Measurements from ENCODE around the gene CMIP.

Gene CMIP

GRCh38 chr16:81492311-81492761, 47.7 kb downstream of the CMIP start:
- no peak for TF ChIP-seq CTCF (IDR thresholded peaks at IDR 0.05; ENCODE audit: insufficient read depth, low read depth, low read length, missing control alignments)
- DNase-seq (ENCODE audit: low read depth), result no peak

DNA sequence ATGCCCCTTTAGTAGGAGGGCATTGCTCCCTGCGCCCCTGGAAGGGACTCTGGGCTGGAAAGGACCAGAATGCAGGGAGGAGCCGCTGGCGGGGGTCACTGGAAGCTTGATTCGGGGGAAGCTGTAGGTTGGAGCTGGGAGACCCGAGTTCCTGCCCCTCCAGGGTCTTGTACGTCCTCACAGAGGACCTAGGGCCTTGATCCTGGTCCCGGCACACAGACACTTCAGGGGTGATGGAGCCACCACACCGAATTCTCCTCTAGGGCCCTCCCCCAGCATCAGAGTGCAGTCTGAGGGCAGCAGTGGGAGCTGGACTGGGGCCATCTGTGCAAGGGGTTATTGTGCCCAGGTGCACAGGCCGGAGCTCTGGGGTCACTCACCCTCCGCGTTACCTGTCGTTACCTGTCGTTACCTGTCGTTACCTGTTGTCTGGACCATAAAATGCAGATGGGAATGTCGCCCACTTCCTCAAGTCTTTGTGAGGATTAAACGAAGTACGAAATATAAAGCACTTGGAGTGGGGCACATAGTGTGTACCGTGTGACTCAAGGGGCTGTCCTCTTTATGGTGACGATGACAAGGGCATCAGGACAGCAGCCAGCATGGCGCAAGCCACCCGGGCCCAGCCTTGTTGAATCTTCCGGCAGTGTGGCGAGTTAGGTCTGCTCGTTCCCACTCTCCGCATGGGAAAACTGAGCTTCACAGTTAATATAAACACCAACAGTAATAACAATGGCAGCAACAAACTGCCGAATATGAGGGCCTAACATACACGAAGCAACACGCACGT, 48.6 kb downstream of the CMIP start:
- DNase-seq (ENCODE audit: low read depth), result no peak
- TF ChIP-seq CTCF (IDR thresholded peaks at IDR 0.05; ENCODE audit: insufficient read depth, low read depth, low read length, missing control alignments), result no peak
- no peak overlapping the region for H3K4me3 ChIP-seq (ENCODE audit: low read depth, low read length)

More at GRCh38 chr16:81492311-81492761, 47.7 kb downstream of the CMIP start:
- H3K4me3 ChIP-seq (ENCODE audit: low read depth, low read length), result no peak overlapping the region

- DNase-seq (ENCODE audit: low read depth), result no peak
- TF ChIP-seq CTCF (IDR thresholded peaks at IDR 0.05; ENCODE audit: insufficient read depth, low read depth, low read length, missing control alignments), result no peak
- no peak overlapping the region for H3K4me3 ChIP-seq (ENCODE audit: low read depth, low read length)
Observed at GRCh38 chr16:81493755-81494433, 49.3 kb downstream of the CMIP start.

- H3K4me3 ChIP-seq (ENCODE audit: low read depth, low read length), result no peak overlapping the region
- DNase-seq (ENCODE audit: low read depth), result no peak
- TF ChIP-seq CTCF (IDR thresholded peaks at IDR 0.05; ENCODE audit: insufficient read depth, low read depth, low read length, missing control alignments), result no peak
Observed at GRCh38 chr16:81494434-81494806, 49.8 kb downstream of the CMIP start.

GRCh38 chr16:81494888-81495287, 50.3 kb downstream of the CMIP start:
- no peak for DNase-seq (ENCODE audit: low read depth)
- TF ChIP-seq CTCF (IDR thresholded peaks at IDR 0.05; ENCODE audit: insufficient read depth, low read depth, low read length, missing control alignments), result no peak
- no peak overlapping the region for H3K4me3 ChIP-seq (ENCODE audit: low read depth, low read length)

DNA sequence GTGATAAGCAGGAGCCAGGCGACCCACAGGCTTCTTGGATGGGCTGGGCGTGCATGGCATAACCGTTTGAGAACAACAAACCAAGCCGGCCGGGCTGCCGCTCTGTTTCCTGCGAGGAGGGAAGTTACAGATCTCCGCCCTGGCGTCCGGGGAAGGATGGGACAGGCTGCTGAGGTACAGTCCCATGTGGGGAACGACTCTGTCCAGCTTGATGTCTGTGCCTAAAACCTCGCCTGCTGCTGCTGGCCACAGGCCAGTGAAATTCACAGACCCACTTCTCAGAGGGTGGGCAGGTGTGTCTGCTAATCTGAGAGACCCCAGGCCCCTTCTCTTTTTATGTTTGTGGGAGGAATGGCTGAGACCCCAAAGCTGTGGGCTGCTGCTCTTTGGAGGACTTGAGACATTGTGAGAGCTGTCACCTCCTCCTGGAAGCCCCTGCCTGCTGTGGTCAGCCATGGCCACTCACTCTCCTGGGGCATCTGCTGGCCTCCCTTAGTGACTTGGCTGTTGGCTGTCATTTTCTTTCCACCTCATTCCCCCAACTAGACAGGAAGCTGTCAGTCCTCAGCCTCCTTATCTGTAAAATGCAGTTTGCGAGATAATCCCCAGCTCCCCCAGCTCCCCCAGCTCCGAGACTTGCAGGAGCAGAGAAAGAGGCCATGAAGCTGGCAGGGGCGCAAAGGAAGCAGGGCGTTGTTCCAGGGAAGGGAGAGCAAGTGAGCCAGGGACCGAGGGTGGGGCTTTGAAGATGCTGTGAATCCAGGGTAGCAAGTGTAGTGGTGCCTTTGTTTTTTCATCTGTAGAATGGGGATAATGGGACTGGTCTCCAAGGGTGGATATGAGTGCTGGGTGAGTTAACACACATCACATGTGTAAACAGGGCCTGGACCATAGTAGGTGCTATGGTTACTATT, 51.0 kb downstream of the CMIP start:
- DNase-seq (ENCODE audit: low read depth), result no peak
- TF ChIP-seq CTCF (IDR thresholded peaks at IDR 0.05; ENCODE audit: insufficient read depth, low read depth, low read length, missing control alignments), result no peak

More for the DNA sequence above, 51.0 kb downstream of the CMIP start:
- no peak overlapping the region for H3K4me3 ChIP-seq (ENCODE audit: low read depth, low read length)

Measured in GM12865 (cell line).